HG03135 (cell line): ENCODE measurements around the gene OTUD1.
A peak's percentile ranks its signal among the peaks of the same experiment; 100 is the strongest.

Experiments used
- ATAC-seq: cut with Tn5 transposase; IDR thresholded peaks from one replicate; pipeline ENCODE4 v1.9.1; 2021; ENCODE audit warnings: mild to moderate bottlenecking, moderate library complexity; ENCODE audit not compliant: unreplicated experiment

The OTUD1 gene

DNA sequence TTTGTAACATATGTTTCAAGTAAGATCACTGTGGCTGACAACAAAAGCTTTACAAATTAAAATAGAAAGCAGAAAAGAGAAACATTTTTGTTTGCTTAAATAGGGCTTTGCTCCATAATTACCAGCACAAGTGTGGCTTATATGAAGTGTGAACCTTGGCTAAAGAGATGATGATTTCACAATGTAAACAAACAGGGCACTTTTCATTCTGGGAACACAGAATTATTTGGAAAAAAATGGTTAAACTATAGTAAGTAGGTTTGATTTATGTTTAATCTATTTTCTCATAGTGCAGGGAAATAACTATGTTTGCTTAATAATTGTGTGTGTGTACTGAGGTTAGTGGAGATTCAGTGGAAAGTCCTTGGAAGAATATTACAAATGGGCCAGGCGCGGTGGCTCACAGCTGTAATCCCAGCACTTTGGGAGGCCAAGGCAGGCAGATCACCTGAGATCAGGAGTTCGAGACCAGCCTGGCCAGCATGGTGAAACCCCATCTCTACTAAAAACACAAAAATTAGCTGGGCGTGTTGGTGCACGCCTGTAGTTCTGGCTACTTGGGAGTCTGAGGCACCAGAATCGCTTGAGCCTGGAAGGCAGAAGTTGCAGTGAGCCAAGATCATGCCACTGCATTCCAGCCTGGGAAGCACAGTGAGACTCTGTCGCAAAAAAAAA lies 19.1 kb upstream of the OTUD1 start:
- no peak for ATAC-seq

DNA sequence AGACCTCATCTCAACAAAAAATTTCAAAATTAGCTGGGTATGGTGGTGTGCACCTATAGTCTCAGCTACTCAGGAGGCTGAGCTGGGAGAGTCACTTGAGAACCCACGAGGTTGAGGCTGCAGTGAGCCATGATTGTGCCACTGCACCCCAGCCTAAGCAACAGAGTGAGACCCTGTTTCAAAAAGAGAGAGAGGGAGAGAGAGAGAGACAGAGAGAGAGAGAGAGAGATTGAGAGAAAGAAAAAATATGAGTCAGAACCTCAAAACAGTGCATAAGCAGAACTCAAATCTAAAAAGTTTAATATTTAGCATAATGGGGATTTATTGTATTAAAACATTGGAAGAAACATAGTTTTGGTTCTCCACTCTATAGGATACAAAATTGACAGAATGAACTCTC lies 17.5 kb upstream of the OTUD1 start:
- ATAC-seq, result no peak

DNA sequence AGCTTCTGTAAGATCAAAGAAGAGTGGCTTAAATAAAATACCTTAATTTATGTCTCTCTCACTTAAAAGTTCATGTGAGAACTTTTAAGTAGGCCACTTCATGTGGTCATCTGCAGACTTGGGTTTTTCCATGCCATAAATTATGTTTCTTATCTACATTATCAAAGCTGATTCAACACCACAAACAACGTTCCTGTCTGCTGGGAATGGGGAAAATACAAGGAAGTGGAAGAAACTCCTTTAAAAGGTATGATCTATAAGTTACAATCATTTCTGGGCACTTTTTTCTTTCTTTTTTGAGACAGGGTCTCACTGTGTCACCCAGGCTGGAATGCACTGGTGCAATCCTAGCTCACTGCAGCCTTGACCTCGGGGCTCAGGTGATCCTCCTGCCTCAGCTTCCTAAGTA lies 16.9 kb upstream of the OTUD1 start:
- no peak for ATAC-seq

DNA sequence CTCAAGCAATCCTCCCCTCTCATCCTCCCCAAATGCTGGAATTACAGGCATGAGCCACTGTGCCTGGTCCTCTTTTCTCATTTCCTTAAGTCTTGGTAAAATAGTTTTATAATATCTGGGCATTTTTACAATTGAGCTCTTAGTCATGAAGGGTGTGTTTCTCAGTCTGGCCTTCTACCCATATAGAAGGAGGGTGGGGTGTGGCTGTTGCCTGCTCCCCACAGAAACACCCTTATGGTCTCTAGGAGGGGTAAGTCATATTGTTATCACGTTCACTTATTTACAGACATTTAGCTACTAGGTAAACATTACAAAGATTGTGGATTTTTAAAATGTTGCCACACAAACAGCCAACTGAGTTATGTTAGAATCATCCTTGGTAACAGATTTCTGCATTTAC lies 6.7 kb upstream of the OTUD1 start:
- ATAC-seq, result no peak

DNA sequence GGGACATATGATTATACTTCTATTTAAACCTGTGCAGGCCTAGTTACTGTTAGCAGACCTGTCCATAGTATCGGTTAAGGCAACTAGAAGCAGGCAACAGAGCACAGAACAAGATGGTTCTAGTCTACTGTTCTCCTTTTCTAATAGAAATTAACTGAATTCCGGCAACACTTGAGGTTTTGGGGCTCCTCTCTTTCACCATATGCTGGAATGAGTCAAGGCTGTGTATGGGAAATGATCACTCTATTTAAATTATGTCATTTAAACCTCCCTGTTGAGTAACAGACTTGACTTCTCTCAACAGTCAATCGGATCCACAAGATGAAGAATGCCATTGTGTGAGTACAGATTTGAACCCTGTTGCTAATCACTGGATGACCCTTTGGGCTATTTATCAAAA lies 6.2 kb upstream of the OTUD1 start:
- no peak for ATAC-seq

DNA sequence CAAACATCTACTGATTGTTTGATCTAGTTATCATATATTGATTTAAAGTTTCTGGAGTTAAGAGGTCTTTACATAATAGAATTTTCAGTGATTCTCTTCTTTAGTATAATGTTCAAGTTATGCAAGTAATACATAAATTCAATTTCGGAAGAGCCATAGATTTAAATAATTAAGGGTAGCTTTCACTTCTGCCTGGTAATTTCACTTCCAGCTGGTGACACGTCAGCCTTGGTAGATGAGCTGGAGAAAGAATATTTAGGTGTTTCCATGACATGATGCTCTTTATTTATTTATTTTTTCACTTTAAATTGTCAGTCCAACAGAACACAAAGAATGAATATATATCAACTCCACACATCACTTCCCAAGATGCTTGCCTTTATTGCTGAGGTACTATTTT lies 5.2 kb upstream of the OTUD1 start:
- no peak for ATAC-seq

DNA sequence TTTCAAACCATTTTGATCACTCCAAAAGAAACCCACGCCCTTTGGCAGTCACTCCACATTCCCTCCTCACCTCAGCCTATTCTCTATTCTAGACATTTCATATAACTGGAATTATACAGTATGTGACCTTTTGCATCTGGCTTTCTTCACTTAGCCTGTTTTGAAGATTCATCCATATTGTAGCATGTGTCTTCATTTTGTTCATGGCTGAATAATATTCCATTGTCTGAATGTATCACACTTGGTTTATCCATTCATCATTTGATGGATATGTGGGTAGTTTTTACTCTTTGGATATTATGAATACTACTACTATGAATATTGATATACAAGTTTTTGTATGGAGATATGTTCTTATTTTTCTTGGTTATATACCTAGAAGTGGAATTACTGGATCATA lies 3.5 kb upstream of the OTUD1 start:
- no peak for ATAC-seq

DNA sequence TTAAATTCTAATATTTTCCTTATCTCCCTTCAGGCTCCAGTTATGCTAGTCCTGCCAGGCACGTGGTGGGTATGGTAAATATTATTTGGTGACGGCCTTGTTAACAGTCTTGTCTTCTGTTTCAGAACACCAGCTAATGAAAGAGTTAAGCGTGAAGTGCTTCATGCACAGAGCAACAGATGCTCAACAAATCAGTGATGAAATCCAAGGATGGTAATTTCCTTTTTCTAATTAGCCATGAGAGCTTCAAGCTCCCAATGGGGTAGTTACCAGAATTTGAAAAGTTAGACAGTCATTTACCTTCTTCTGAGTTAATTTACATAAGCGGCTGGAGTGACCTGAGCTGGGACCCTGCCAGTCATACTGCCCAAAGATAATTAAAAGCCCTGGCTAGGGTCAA lies 1.9 kb upstream of the OTUD1 start:
- no peak for ATAC-seq

DNA sequence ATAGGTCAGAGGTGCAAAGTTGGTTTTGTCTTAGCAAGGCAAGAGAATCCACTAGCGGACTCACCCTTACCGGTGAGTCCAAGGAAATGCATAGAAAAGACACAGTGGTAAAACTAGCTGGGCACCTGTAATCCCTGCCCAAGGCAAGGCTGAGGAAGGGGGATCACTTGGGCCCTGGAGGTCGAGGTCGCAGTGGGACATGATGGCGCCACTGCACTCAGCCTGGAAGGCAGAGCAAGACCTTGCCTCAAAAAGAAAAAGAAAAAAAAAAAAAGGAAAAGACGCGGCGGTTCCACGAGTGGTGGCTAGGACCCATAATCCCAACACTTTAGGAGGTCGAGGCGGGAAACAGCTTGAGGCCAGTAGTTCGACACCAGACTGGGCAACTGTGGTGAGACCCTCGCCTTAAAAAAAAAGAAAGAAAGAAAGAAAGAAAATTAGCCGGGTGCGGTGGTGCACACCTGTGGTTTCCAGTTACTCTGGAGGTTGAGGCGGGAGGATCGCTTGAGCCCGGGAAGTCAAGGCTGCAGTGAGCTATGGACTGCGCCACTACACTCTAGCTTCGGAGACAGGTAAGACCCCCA lies 820 bp upstream of the OTUD1 start:
- no peak for ATAC-seq

DNA sequence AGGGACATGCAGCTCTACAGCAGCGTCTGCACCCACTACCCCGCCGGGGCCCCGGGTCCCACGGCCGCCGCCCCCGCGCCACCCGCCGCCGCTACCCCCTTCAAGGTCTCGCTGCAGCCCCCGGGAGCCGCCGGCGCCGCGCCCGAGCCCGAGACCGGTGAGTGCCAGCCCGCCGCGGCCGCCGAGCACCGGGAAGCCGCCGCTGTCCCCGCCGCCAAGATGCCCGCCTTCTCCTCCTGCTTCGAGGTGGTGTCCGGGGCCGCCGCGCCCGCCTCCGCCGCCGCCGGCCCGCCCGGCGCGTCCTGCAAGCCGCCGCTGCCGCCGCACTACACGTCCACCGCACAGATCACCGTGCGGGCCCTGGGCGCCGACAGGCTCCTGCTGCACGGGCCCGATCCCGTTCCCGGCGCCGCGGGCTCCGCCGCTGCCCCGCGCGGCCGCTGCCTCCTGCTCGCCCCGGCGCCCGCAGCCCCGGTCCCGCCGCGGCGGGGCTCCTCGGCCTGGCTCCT lies 631 bp downstream of the OTUD1 start:
- ATAC-seq, result peak; percentile 4

DNA sequence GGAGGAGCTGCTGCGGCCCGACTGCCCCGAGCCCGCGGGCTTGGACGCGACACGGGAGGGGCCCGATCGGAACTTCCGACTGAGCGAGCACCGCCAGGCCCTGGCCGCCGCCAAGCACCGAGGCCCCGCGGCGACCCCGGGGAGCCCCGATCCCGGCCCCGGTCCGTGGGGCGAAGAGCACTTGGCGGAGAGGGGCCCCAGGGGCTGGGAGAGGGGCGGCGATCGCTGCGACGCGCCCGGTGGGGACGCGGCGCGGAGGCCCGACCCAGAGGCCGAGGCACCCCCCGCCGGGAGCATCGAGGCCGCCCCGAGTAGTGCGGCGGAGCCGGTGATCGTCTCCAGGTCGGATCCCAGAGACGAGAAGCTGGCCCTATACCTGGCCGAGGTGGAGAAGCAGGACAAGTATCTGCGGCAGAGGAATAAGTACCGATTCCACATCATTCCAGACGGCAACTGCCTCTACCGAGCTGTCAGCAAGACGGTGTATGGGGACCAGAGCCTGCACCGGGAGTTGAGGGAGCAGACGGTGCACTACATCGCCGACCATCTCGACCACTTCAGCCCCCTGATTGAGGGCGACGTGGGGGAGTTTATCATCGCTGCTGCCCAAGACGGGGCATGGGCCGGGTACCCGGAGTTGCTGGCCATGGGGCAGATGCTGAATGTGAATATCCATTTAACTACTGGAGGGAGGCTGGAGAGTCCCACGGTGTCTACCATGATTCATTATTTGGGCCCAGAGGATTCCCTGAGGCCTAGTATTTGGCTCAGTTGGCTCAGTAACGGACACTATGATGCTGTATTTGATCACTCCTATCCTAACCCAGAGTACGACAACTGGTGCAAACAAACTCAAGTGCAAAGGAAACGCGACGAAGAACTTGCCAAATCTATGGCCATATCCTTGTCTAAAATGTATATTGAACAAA lies 1.4 kb downstream of the OTUD1 start:
- peak; percentile 23 for ATAC-seq

DNA sequence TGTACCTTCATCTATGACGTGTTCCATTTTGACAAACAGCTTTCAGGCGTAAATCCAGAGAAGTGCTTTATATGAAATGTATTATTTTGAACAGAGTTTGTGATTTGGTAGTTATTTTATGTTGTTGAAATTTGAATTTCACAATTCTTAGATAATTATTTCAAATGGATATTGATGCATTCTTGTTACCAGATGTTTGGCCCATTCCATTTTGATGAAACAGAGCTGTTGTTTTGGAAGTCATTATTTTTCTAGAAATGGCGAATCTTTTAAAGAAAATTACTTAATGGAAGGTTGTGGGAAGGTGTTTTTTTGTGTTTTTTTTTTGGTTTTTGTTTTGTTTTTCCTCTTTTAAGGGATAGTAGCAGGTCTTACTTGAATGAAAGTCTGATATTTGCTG lies 2.4 kb downstream of the OTUD1 start:
- ATAC-seq, result no peak

DNA sequence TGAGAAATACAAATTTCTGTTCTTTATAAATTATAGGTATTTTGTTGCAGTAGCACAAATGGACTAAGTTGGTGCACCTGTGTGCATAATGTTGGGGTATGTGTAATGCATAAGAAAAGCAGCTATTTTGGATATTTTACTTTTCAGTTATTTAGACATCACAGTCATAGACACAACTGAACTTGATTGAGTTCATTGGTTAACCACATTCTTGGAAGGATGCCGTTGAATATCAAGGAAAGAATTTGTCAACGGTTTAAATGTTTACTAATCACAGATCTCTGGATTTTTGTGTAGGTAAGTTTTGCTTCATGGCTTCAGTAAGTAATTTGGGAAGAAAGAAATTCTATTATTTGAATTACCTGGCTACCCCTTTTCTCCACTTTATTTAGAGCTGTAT lies 4.1 kb downstream of the OTUD1 start:
- no peak for ATAC-seq

DNA sequence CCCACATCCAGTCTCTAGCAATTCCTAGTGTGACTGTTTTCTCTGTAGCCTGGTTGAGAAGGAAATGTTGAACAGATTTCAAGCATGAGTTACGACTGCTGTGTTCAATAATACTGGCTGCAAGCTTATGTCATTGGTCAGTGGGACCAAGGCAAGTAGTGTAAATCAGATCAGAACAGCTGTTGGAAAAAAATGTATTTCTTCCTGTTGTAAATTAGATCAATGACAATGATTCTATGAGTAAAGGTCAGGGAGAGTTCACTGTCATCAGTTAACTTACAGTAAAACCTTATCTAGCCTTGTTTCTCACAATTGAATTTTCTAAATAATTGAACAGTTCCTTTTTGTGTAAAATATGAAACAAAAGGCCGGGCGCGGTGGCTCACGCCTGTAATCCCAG lies 6.7 kb downstream of the OTUD1 start:
- ATAC-seq, result no peak

DNA sequence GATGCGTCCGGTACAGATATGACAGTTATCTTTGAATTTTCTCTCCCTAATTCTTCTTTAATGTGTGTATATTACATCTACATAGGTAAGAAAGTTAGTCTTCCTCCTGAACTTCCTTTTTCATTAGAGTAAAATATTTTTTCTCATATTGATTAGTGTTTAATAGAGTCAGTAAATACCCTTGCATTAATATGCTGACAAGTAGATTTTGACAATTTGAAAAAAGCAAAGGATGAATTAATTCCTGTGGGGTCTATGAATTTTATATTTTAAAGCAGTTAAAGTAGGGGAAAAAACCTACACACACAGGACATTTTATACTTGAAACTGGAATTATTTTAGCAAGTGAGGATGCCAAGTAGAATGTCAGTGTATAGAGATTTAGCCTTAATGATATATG lies 9.4 kb downstream of the OTUD1 start:
- ATAC-seq, result no peak

DNA sequence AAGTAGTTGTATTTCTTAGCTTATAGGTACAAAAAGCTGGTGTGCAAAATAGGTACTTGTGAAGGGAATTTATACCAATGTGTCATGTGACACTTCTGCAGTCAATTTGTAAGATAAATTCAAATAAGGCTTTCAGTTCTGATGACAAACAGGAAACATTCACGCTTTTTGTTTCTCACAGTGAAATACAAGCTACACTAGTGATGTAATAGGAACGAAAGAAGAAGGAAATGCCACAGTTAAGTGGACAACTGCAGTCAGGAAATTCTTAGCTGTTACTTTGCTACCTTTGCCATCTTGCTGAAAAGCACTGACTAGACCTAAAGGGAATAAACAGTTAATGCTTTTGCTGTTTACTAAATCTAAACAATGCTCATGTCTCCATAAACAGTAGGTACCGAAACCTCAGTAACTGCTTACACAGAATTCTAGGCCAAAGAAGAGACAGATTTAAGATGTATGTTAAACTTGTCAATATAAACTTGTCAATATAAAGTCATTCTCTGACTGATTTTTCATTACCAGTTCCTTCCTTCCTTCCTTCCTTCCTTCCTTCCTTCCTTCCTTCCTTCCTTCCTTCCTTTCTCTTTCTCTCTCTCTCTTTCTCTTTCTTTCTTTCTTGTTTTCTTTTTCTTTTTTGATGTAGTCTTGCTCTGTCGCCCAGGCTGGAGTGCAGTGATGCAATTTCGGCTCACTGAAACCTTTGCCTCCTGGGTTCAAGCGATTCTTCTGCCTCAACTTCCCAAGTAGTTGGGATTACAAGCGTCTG lies 10.1 kb downstream of the OTUD1 start:
- ATAC-seq, result peak; percentile 86

DNA sequence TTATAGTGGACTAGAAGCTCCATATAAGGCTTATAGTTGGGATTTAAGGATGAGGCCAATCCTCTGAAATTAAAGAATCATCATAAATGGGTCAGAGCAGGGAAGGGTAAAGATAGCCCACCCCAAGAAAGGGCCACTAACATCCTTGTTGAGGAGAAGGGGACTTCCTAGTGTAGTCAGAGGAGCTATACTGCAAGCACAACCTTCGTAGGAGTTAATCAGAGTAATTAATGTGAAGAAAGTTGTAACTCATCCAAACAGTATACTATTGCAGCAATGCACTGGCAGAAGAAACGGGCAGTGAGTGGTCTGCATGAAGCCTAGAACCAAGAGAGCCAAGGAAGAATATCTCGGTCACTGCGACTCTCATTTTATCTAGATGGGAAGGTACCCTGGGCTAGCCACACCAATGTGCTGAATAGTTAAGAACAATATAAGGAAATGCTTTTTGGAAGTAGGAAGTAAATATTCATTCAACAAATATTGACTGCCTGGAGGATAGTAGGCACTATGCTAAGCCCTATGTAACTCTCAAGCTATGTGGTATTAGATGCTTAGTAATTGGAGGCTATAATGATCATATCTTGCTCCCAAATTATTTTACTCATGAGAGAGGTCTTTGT lies 13.3 kb downstream of the OTUD1 start:
- no peak for ATAC-seq

DNA sequence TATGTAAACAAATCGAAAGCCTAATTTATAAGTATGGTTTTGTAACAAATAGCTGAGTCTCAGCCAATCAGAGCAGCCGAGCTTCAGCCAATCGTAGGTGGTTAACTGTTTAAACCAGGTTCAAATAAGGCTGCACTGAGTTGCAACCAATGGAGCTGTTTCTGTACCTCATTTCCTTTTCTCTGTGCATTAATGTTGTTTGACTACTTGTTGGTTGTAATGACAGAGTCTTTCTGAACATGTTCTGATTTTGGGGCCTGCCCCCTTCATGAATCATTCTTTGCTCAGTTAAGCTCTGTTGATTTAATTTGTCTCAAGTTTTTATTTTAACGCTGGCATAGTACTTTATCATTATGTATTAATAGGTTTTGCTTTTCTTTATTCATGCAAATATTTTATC lies 14.6 kb downstream of the OTUD1 start:
- ATAC-seq, result no peak

DNA sequence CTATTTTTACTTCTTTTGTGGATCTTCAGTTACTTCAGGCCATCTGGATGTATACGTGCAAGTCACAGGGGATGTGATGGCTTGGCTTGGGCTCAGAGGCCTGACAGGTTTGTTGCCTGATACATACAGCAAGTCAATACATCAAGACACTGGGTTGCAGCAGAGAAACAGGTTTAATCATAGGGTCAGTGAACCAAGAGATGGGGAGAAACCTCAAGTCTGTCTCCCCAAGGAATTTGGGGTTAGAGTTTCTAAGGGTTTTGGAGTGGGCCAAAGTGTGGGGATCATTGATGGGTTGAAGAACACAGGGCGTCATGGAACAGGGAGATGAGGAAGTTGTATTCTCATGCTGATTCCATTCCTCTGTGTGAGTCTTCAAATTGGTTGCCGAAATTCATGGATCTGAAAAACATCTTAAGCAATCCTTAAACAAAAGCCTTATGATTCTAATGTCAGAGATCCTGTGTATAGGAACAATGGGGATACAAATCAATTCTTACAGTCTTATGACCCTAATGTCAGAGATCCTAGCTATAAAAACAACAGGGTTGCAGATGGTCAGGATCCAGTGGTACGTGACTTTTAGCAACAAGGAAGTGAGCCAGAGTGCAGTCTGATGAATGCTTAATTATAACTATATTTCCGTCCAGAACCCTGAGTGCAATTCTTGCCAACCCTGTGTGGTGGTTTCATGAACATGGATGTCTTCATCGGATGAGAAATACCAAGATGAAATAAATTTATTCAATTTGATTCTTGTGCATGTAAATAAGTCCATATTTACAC lies 18.9 kb downstream of the OTUD1 start:
- no peak for ATAC-seq
